Measurements from ENCODE around the gene CA4. TPM values are rescaled to one million over a fixed set of nuclear protein-coding genes. Genes with fewer than 3 reads are reported as not detected.
"Not testable (repeated sequence)": the region's sequence is repeated elsewhere in the genome, so short reads cannot be mapped to it uniquely, and the experiment has no call there.

The CA4 gene
- total and polyA plus RNA-seq, 4 experiments from 2014 or later: not detected

- Mint-ChIP-seq H3K9me3 (no peaks in the 10 kb centered on the region), H3K4me1 (peaks cover 15 to 32% (median 25%) of the 10 kb centered on the region in 4 donors), H3K27me3 (no peaks in the 10 kb centered on the region), H3K36me3 (no peaks in the 10 kb centered on the region), H3K27ac (peak overlapping the region in 6 of 7 donors; percentile 16 to 80 (median 66)), H3K4me3 (peak overlapping the region in 1 of 8 donors; percentile 19)
- Histone ChIP-seq H3K4me3 (ENCODE audit: low read length in 2 of 2) (no peak overlapping the region), H3K27me3 (ENCODE audit: insufficient read depth, low read length) (no peaks in the 10 kb centered on the region), H3K36me3 (ENCODE audit: insufficient read depth, low read length) (no peaks in the 10 kb centered on the region), H3K27ac (ENCODE audit: low read depth, low read length) (no peak overlapping the region), H3K4me1 (ENCODE audit: insufficient read depth, low read length) (peaks cover 24% of the 10 kb centered on the region), H3K9me3 (ENCODE audit: control insufficient read depth in 1 of 2, low read length in 2 of 2) (no peaks in the 10 kb centered on the region)
- peak in 3 of 5 donors; percentile 22 to 27 (median 26) for DNase-seq
- intact Hi-C loops (cut with micrococcal nuclease): no loop called here
- POLR2A ChIA-PET (ENCODE audit: partially characterized antibody): interaction anchor here (1.1 kb wide), 1 partner anchor 222 kb away, joined by 3 read pairs; the partner anchor contains the start of gene USP32
- CTCF ChIA-PET (ENCODE audit: partially characterized antibody): interaction anchor here (0.8 to 1.4 kb wide), 4 partner anchors 19 to 30 kb away, joined by 3 read pairs; no protein-coding TSS in a partner anchor
Observed at GRCh38 chr17:60169921-60170817, 20.4 kb downstream of the CA4 start.

GRCh38 chr17:60170835-60171752, 21.3 kb downstream of the CA4 start:
- Histone ChIP-seq H3K36me3 (ENCODE audit: insufficient read depth, low read length) (no peaks in the 10 kb centered on the region), H3K4me3 (ENCODE audit: low read length in 2 of 2) (no peak overlapping the region), H3K9me3 (ENCODE audit: control insufficient read depth in 1 of 2, low read length in 2 of 2) (no peaks in the 10 kb centered on the region), H3K4me1 (ENCODE audit: insufficient read depth, low read length) (peaks cover 16% of the 10 kb centered on the region), H3K27ac (ENCODE audit: low read depth, low read length) (no peak overlapping the region), H3K27me3 (ENCODE audit: insufficient read depth, low read length) (no peaks in the 10 kb centered on the region)
- DNase-seq: no peak
- intact Hi-C loops (cut with micrococcal nuclease): no loop called here
- Mint-ChIP-seq H3K4me3 (no peak overlapping the region), H3K27me3 (no peaks in the 10 kb centered on the region), H3K27ac (peak overlapping the region in 5 of 7 donors; percentile 42 to 80 (median 70)), H3K4me1 (peaks cover 11 to 23% (median 18%) of the 10 kb centered on the region in 4 donors), H3K36me3 (no peaks in the 10 kb centered on the region), H3K9me3 (no peaks in the 10 kb centered on the region)
- CTCF ChIA-PET (ENCODE audit: partially characterized antibody): interaction anchor here (0.8 to 1.4 kb wide), 4 partner anchors 20 to 31 kb away, joined by 3 read pairs; no protein-coding TSS in a partner anchor
- POLR2A ChIA-PET (ENCODE audit: partially characterized antibody): interaction anchor here (1.1 kb wide), 1 partner anchor 221 kb away, joined by 3 read pairs; the partner anchor contains the start of gene USP32

- peaks cover 9 to 19% (median 15%) of the 10 kb centered on the region in 4 donors for H3K4me1 Mint-ChIP-seq
- no peak overlapping the region for H3K27ac Mint-ChIP-seq
- Histone ChIP-seq H3K4me1 (ENCODE audit: insufficient read depth, low read length) (peaks cover 14% of the 10 kb centered on the region), H3K4me3 (ENCODE audit: low read length in 2 of 2) (no peak overlapping the region), H3K27ac (ENCODE audit: low read depth, low read length) (no peak overlapping the region), H3K27me3 (ENCODE audit: insufficient read depth, low read length) (no peaks in the 10 kb centered on the region), H3K9me3 (ENCODE audit: control insufficient read depth in 1 of 2, low read length in 2 of 2) (no peaks in the 10 kb centered on the region), H3K36me3 (ENCODE audit: insufficient read depth, low read length) (no peaks in the 10 kb centered on the region)
- no peak for DNase-seq
- intact Hi-C loops (cut with micrococcal nuclease): no loop called here
- H3K4me3 Mint-ChIP-seq: no peak overlapping the region
- POLR2A ChIA-PET (ENCODE audit: partially characterized antibody): no interaction called here
- H3K36me3 Mint-ChIP-seq: peaks cover 0 to 2% of the 10 kb centered on the region in 2 donors
- H3K9me3 Mint-ChIP-seq: no peaks in the 10 kb centered on the region
- CTCF ChIA-PET (ENCODE audit: partially characterized antibody): no interaction called here
- H3K27me3 Mint-ChIP-seq: no peaks in the 10 kb centered on the region
Observed at GRCh38 chr17:60171753-60172079, 21.9 kb downstream of the CA4 start.

- POLR2A ChIA-PET (ENCODE audit: partially characterized antibody): no interaction called here
- intact Hi-C loops (cut with micrococcal nuclease): no loop called here
- no peaks in the 10 kb centered on the region for H3K9me3 Mint-ChIP-seq
Observed at GRCh38 chr17:60173304-60173819, 23.6 kb downstream of the CA4 start.

GRCh38 chr17:60174035-60174434, 24.3 kb downstream of the CA4 start:
- no peak for DNase-seq
- Histone ChIP-seq H3K27ac (ENCODE audit: low read depth, low read length) (no peak overlapping the region), H3K9me3 (ENCODE audit: control insufficient read depth in 1 of 2, low read length in 2 of 2) (no peaks in the 10 kb centered on the region), H3K27me3 (ENCODE audit: insufficient read depth, low read length) (no peaks in the 10 kb centered on the region), H3K36me3 (ENCODE audit: insufficient read depth, low read length) (no peaks in the 10 kb centered on the region), H3K4me3 (ENCODE audit: low read length in 2 of 2) (no peak overlapping the region), H3K4me1 (ENCODE audit: insufficient read depth, low read length) (peaks cover 14% of the 10 kb centered on the region)
- Mint-ChIP-seq H3K27me3 (no peaks in the 10 kb centered on the region), H3K4me3 (no peak overlapping the region), H3K27ac (peak overlapping the region in 4 of 7 donors; percentile 4 to 67 (median 44)), H3K9me3 (no peaks in the 10 kb centered on the region), H3K4me1 (peaks cover 7 to 18% (median 13%) of the 10 kb centered on the region in 4 donors), H3K36me3 (peaks cover 0 to 8% of the 10 kb centered on the region in 2 donors)
- ChIA-PET CTCF (ENCODE audit: partially characterized antibody) (no interaction called here), POLR2A (ENCODE audit: partially characterized antibody) (no interaction called here)
- intact Hi-C loops (cut with micrococcal nuclease): no loop called here

More at GRCh38 chr17:60173304-60173819, 23.6 kb downstream of the CA4 start:
- Mint-ChIP-seq H3K4me1 (peaks cover 7 to 18% (median 13%) of the 10 kb centered on the region in 4 donors), H3K27ac (peak overlapping the region in 2 of 7 donors; percentile 4 to 9), H3K36me3 (peaks cover 0 to 3% of the 10 kb centered on the region in 2 donors), H3K27me3 (no peaks in the 10 kb centered on the region), H3K4me3 (no peak overlapping the region)
- H3K4me3 ChIP-seq (ENCODE audit: low read length in 2 of 2): no peak overlapping the region
- CTCF ChIA-PET (ENCODE audit: partially characterized antibody): no interaction called here
- no peak for DNase-seq
- no peaks in the 10 kb centered on the region for H3K9me3 ChIP-seq (ENCODE audit: control insufficient read depth in 1 of 2, low read length in 2 of 2)
- no peak overlapping the region for H3K27ac ChIP-seq (ENCODE audit: low read depth, low read length)
- H3K27me3 ChIP-seq (ENCODE audit: insufficient read depth, low read length): no peaks in the 10 kb centered on the region
- no peaks in the 10 kb centered on the region for H3K36me3 ChIP-seq (ENCODE audit: insufficient read depth, low read length)
- peaks cover 14% of the 10 kb centered on the region for H3K4me1 ChIP-seq (ENCODE audit: insufficient read depth, low read length)

- H3K9me3 Mint-ChIP-seq; H3K4me3 ChIP-seq (ENCODE audit: low read length in 2 of 2); DNase-seq; POLR2A ChIA-PET (ENCODE audit: partially characterized antibody); H3K27me3 ChIP-seq (ENCODE audit: insufficient read depth, low read length); intact Hi-C loops (cut with micrococcal nuclease); H3K4me3 Mint-ChIP-seq; H3K27ac ChIP-seq (ENCODE audit: low read depth, low read length); H3K27me3 Mint-ChIP-seq; H3K27ac Mint-ChIP-seq; H3K36me3 ChIP-seq (ENCODE audit: insufficient read depth, low read length); H3K9me3 ChIP-seq (ENCODE audit: control insufficient read depth in 1 of 2, low read length in 2 of 2): not testable (repeated sequence)
- CTCF ChIA-PET (ENCODE audit: partially characterized antibody): interaction anchor here (0.8 kb wide), 1 partner anchor 37 kb away, joined by 4 read pairs; no protein-coding TSS in a partner anchor
- peaks cover 0 to 13% of the 10 kb centered on the region in 2 donors for H3K36me3 Mint-ChIP-seq
- H3K4me1 ChIP-seq (ENCODE audit: insufficient read depth, low read length): peaks cover 14% of the 10 kb centered on the region
- H3K4me1 Mint-ChIP-seq: peaks cover 7 to 16% (median 11%) of the 10 kb centered on the region in 4 donors
Observed at GRCh38 chr17:60174767-60175166, 25.0 kb downstream of the CA4 start.
